ENCODE measurements around the gene APBB1IP.

GRCh38 chr10:26544932-26545331, 106.8 kb downstream of the APBB1IP start:
- TF ChIP-seq CTCF (IDR thresholded peaks at IDR 0.05) (no peak), POLR2A (IDR thresholded peaks at IDR 0.05) (no peak), EP300 (IDR thresholded peaks at IDR 0.05) (no peak)
